Epithelial cell of esophagus (primary cell): Measurements from ENCODE around the gene MIER3.
A peak's percentile ranks its signal among the peaks of the same experiment; 100 is the strongest.

ENCODE experiments used
- DNase-seq: peaks from one replicate; pipeline ENCODE4 v3.0.0; 2010; ENCODE audit warnings: low read depth
- H3K4me3 ChIP-seq: 2 replicates; pipeline ENCODE4 v1.5.1; 2011; ENCODE audit warnings: mild to moderate bottlenecking, low read length, control low read depth
- TF ChIP-seq, protein P1 (sequence below): IDR thresholded peaks from 2 replicates; pipeline ENCODE4 v1.5.1; 2011; ENCODE audit warnings: low read depth, mild to moderate bottlenecking, low read length, control low read depth, inconsistent platforms; ENCODE audit not compliant: insufficient read depth; ENCODE audit errors: missing control alignments

Gene MIER3

GRCh38 chr5:56914678-56915077 is 37.2 kb downstream of the MIER3 start:
- TF ChIP-seq, protein P1, sequence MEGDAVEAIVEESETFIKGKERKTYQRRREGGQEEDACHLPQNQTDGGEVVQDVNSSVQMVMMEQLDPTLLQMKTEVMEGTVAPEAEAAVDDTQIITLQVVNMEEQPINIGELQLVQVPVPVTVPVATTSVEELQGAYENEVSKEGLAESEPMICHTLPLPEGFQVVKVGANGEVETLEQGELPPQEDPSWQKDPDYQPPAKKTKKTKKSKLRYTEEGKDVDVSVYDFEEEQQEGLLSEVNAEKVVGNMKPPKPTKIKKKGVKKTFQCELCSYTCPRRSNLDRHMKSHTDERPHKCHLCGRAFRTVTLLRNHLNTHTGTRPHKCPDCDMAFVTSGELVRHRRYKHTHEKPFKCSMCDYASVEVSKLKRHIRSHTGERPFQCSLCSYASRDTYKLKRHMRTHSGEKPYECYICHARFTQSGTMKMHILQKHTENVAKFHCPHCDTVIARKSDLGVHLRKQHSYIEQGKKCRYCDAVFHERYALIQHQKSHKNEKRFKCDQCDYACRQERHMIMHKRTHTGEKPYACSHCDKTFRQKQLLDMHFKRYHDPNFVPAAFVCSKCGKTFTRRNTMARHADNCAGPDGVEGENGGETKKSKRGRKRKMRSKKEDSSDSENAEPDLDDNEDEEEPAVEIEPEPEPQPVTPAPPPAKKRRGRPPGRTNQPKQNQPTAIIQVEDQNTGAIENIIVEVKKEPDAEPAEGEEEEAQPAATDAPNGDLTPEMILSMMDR, result no peak
- no peak overlapping the region for H3K4me3 ChIP-seq
- no peak for DNase-seq

GRCh38 chr5:56913766-56914165 is 38.2 kb downstream of the MIER3 start:
- H3K4me3 ChIP-seq, result no peak overlapping the region
- TF ChIP-seq, protein P1, result no peak
- DNase-seq, result no peak

GRCh38 chr5:56910210-56910965 is 41.5 kb downstream of the MIER3 start:
- TF ChIP-seq, protein P1, result no peak
- H3K4me3 ChIP-seq, result peak overlapping the region; percentile 79
- no peak for DNase-seq

GRCh38 chr5:56909294-56910209 is 42.4 kb downstream of the MIER3 start, which contains the start of gene SETD9:
TSS of gene SETD9 (plus strand) at chr5:56909596. CDS start at chr5:56909646, 50 bp downstream.
- DNase-seq, result peak; percentile 98
- H3K4me3 ChIP-seq, result peak within 1 kb of the TSS; percentile 79
- TF ChIP-seq, protein P1, result no peak

DNA sequence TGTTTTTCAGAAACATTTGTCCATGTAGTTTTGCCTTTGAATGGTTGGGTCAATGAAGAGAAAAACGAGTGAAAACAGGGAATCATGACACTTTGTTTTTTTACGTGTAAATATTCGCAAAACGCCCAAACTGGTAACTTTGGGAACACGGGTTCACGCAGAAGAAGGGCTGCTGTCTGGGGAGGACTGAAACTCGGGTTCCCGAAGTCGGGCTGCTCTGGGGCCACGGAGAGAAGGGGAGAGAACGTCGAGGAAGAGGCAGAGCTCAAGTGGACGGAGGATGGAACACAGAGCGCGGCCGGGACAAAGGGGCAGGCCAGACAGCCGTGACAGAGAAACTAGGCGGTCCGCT is 43.0 kb downstream of the MIER3 start:
- TF ChIP-seq, protein P1, result no peak
- peak overlapping the region; percentile 64 for H3K4me3 ChIP-seq
- DNase-seq, result no peak

GRCh38 chr5:56900858-56901578 is 50.9 kb downstream of the MIER3 start:
- H3K4me3 ChIP-seq, result no peak overlapping the region
- DNase-seq, result peak; percentile 55
- TF ChIP-seq, protein P1, result peak; percentile 72
